Naive thymus-derived CD4-positive, alpha-beta T cell (primary cell): Measurements from ENCODE around the gene CINP. TPM values are rescaled to one million over a fixed set of nuclear protein-coding genes. Genes with fewer than 3 reads are reported as not detected.
"Not testable (repeated sequence)": the region's sequence is repeated elsewhere in the genome, so short reads cannot be mapped to it uniquely, and the experiment has no call there.

Experiments
- ATAC-seq: fragments of 150-1000 bp; cut with Tn5 transposase; 2 replicates; pipeline ENCODE4 v1.10.0; 2021; ENCODE audit warnings: mild to moderate bottlenecking, moderate library complexity
- CTCF ChIA-PET: fragments of 350-600 bp; sonication (Branson Sonifier 250); formaldehyde crosslinking; loops from one replicate; lab custom pipeline; 2021; ENCODE audit warnings: antibody characterized with exemption; lab: Charles Lee
- POLR2A ChIA-PET: fragments of 350-600 bp; sonication (Branson Sonifier 250); formaldehyde crosslinking; loops from one replicate; lab custom pipeline; 2021; ENCODE audit warnings: antibody characterized with exemption, inconsistent platforms; lab: Charles Lee
- DNase-seq, 9 donors: peaks; one replicate each; pipeline versions ENCODE4 v3.0.0 to v3.0.0-alpha.2; 2020 to 2022; ENCODE audit warnings: mixed read lengths in 1 of 9
- H3K27ac ChIP-seq: one replicate; pipeline ENCODE4 v1.7.0; 2013; ENCODE audit warnings: mild to moderate bottlenecking, low read depth, low read length, moderate library complexity
- H3K27me3 ChIP-seq, 2 donors: one replicate each; pipeline ENCODE4 v1.7.0; 2013; ENCODE audit warnings: low read length in 2 of 2, mild to moderate bottlenecking in 2 of 2, moderate library complexity in 2 of 2; ENCODE audit not compliant: control insufficient read depth in 2 of 2, insufficient read depth in 2 of 2
- H3K36me3 ChIP-seq, 3 experiments: 1 replicate in 2 of 3; 2 replicates in 1 of 3; pipeline ENCODE4 v1.7.0; 2013; ENCODE audit warnings: low read length in 3 of 3, mild to moderate bottlenecking in 3 of 3, moderate library complexity in 1 of 3; ENCODE audit not compliant: insufficient read depth in 3 of 3, control insufficient read depth in 2 of 3
- H3K4me1 ChIP-seq, 2 donors: one replicate each; pipeline ENCODE4 v1.7.0; 2013; ENCODE audit warnings: low read length in 2 of 2, mild to moderate bottlenecking in 2 of 2, moderate library complexity in 1 of 2; ENCODE audit not compliant: control insufficient read depth in 2 of 2, insufficient read depth in 2 of 2
- H3K4me3 ChIP-seq: 2 replicates; pipeline ENCODE4 v1.7.0; 2013; ENCODE audit warnings: mild to moderate bottlenecking, low read length
- H3K9me3 ChIP-seq, 3 experiments: 1 replicate in 2 of 3; 2 replicates in 1 of 3; pipeline ENCODE4 v1.7.0; 2013; ENCODE audit warnings: low read length in 3 of 3; ENCODE audit not compliant: control insufficient read depth in 2 of 3
- H3K27ac Mint-ChIP-seq, 9 donors: one replicate each; pipeline ENCODE4 v1.8.0; 2020 to 2022; ENCODE audit warnings: mixed read lengths in 9 of 9, mild to moderate bottlenecking in 8 of 9, moderate library complexity in 5 of 9, inconsistent platforms in 2 of 9
- H3K27me3 Mint-ChIP-seq, 5 donors: one replicate each; pipeline ENCODE4 v1.8.0; 2021 to 2022; ENCODE audit warnings: mixed read lengths in 5 of 5, mild to moderate bottlenecking in 1 of 5
- H3K36me3 Mint-ChIP-seq, 5 donors: one replicate each; pipeline ENCODE4 v1.8.0; 2020 to 2022; ENCODE audit warnings: mixed read lengths in 5 of 5, mild to moderate bottlenecking in 3 of 5, inconsistent platforms in 1 of 5
- H3K4me1 Mint-ChIP-seq, 7 donors: one replicate each; pipeline ENCODE4 v1.8.0; 2020 to 2022; ENCODE audit warnings: mixed read lengths in 7 of 7, mild to moderate bottlenecking in 3 of 7, inconsistent platforms in 1 of 7
- H3K4me3 Mint-ChIP-seq, 10 donors: one replicate each; pipeline ENCODE4 v1.8.0; 2020 to 2022; ENCODE audit warnings: mild to moderate bottlenecking in 10 of 10, mixed read lengths in 10 of 10, moderate library complexity in 6 of 10, inconsistent platforms in 2 of 10
- H3K9me3 Mint-ChIP-seq, 11 donors: one replicate each; pipeline ENCODE4 v1.8.0; 2020 to 2022; ENCODE audit warnings: mixed read lengths in 11 of 11, mild to moderate bottlenecking in 4 of 11, inconsistent platforms in 1 of 11, moderate library complexity in 1 of 11
- intact Hi-C, 2 donors: fragments of 100-400 bp; cut with micrococcal nuclease; formaldehyde crosslinking; loops; one replicate each; pipeline ENCODE4 v1.15.1; 2023
- polyA plus RNA-seq, 2 donors: library from polyadenylated mRNA; unstranded; fragments of 300-500 nt; fragmentation: Illumina TruSeq; gene quantifications; one replicate each; pipeline ENCODE4 v1.2.3, GENCODE V29; 2021
- total RNA-seq, 6 experiments: library from RNA in 5 of 6; stranded (reverse) in 5 of 6; gene quantifications; 1 replicate in 5 of 6; 2 replicates in 1 of 6; pipeline ENCODE4 v1.2.3 and lab custom pipeline; 2021 to 2026

The CINP gene
- total and polyA plus RNA-seq, 7 experiments from 2014 or later, result 16.8 to 57.2 (median 33.6) TPM

DNA sequence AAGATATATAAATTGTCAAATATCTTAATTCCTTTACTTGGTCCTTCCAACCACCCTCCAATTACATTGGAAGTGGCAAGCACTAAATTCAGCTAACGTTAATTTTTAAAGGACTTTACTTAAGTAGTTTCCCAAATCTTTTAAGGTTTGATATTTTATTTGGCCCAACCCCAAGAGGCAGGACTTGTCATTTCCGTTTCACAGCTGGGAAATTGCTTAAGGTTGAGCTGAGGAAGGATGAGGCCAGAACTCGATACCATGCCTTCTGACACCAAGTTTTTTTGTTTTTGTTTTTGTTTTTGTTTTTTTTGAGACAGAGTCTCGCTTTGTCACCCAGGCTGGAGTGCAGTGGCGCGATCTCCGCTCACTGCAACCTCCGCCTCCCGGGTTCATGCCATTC lies 11.1 kb downstream of the CINP start:
- H3K4me1 Mint-ChIP-seq, H3K27me3 Mint-ChIP-seq, CTCF ChIA-PET, ATAC-seq, H3K27ac ChIP-seq, DNase-seq, H3K4me3 ChIP-seq, H3K27ac Mint-ChIP-seq, H3K4me1 ChIP-seq, H3K9me3 ChIP-seq, H3K4me3 Mint-ChIP-seq, intact Hi-C loops, H3K27me3 ChIP-seq, H3K9me3 Mint-ChIP-seq: not testable (repeated sequence)
- POLR2A ChIA-PET, result interaction anchor here (0.6 kb wide), 1 partner anchor 167 kb away, joined by 4 read pairs; no protein-coding TSS in a partner anchor
- H3K36me3 Mint-ChIP-seq, result peaks cover 12 to 57% (median 24%) of the 10 kb centered on the region in 5 donors
- H3K36me3 ChIP-seq, result peaks cover 0 to 88% (median 9%) of the 10 kb centered on the region in 3 experiments

DNA sequence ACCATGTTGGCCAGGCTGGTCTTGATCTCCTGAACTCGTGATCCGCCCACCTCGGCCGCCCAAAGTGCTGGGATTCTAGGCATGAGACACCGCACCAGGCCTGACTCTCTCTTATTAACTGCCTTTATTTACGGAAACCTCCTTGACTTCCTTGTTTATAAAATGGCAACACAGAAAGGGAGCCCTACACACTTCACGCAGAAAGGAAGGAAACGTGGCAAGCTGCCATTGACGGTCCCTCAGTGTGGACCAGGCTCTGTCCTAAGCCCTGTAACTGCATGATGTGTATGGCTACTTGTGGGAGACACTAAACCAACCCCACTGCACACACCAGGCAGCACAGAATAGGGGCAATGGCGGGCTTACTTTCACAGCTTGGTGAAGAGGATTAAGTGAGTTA lies 11.7 kb downstream of the CINP start:
- Mint-ChIP-seq H3K36me3 (peaks cover 12 to 56% (median 24%) of the 10 kb centered on the region in 5 donors), H3K27me3 (no peaks in the 10 kb centered on the region), H3K4me1 (peaks cover 0 to 3% (median 0%) of the 10 kb centered on the region in 7 donors), H3K9me3 (no peaks in the 10 kb centered on the region), H3K27ac (peak overlapping the region in 1 of 9 donors; percentile 74), H3K4me3 (no peak overlapping the region)
- DNase-seq (no peak), ATAC-seq (no peak)
- Histone ChIP-seq H3K36me3 (peaks cover 0 to 88% (median 9%) of the 10 kb centered on the region in 3 experiments), H3K27ac (no peak overlapping the region), H3K9me3 (no peaks in the 10 kb centered on the region), H3K4me1 (no peaks in the 10 kb centered on the region), H3K4me3 (no peak overlapping the region), H3K27me3 (no peaks in the 10 kb centered on the region)
- ChIA-PET CTCF (no interaction called here), POLR2A (interaction anchor here (0.6 kb wide), 1 partner anchor 167 kb away, joined by 4 read pairs; no protein-coding TSS in a partner anchor)
- intact Hi-C loops, result no loop called here

DNA sequence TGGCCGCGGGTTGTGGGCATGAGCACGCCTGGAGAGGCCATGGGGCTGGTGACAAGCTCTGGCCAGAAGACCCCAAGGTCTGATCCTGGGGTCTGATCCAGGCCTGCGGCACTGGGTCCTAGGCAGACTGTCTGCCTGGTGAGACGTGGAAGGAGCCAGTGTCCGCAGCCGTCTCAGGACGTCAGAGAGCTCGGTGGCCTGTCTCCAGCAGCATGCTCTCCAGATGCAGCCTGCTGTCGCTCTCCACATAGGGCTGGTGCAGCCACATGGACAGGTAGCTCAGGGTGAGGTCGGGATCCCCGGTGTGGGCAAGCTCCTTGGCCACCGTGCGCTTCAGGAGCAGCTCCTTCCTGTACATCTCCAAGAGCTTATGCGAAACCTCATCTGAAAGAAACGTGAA lies 14.3 kb downstream of the CINP start:
- intact Hi-C loops, result no loop called here
- no peak overlapping the region for H3K4me3 ChIP-seq
- Mint-ChIP-seq H3K9me3 (no peaks in the 10 kb centered on the region), H3K27ac (no peak overlapping the region), H3K4me1 (peaks cover 0 to 3% (median 0%) of the 10 kb centered on the region in 7 donors), H3K4me3 (no peak overlapping the region), H3K27me3 (no peaks in the 10 kb centered on the region), H3K36me3 (peaks cover 12 to 51% (median 16%) of the 10 kb centered on the region in 5 donors)
- no peaks in the 10 kb centered on the region for H3K27me3 ChIP-seq
- H3K27ac ChIP-seq, result no peak overlapping the region
- no peaks in the 10 kb centered on the region for H3K9me3 ChIP-seq
- CTCF ChIA-PET, result no interaction called here
- H3K4me1 ChIP-seq, result no peaks in the 10 kb centered on the region
- no peak for ATAC-seq
- POLR2A ChIA-PET, result no interaction called here
- H3K36me3 ChIP-seq, result peaks cover 0 to 87% (median 7%) of the 10 kb centered on the region in 3 experiments
- DNase-seq, result no peak

DNA sequence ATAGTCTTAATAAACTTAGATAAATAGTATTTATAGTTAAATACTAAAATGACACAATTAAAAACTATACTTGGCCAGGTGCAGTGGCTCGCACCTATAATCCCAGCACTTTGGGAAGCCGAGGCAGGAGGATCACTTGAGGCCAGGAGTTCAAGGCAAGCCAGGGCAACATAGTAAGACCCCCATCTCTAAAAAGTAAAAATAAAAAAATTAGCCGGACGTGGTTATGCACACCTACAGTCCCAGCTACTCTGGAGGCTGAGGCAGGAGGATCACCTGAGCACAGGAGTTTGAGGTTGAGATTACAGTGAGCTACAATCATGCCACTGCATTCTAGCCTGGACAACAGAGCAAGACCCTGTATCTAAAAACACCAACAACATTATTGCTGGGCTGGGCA lies 16.0 kb downstream of the CINP start:
- Mint-ChIP-seq H3K4me1 (no peaks in the 10 kb centered on the region), H3K27ac (peak overlapping the region in 1 of 9 donors; percentile 14), H3K4me3 (no peak overlapping the region), H3K9me3 (no peaks in the 10 kb centered on the region), H3K27me3 (no peaks in the 10 kb centered on the region), H3K36me3 (peaks cover 12 to 51% (median 21%) of the 10 kb centered on the region in 5 donors)
- H3K4me1 ChIP-seq, result no peaks in the 10 kb centered on the region
- ChIA-PET CTCF (no interaction called here), POLR2A (no interaction called here)
- ATAC-seq (no peak), DNase-seq (no peak)
- no peaks in the 10 kb centered on the region for H3K9me3 ChIP-seq
- H3K27me3 ChIP-seq, result no peaks in the 10 kb centered on the region
- peaks cover 0 to 81% (median 7%) of the 10 kb centered on the region in 3 experiments for H3K36me3 ChIP-seq
- no peak overlapping the region for H3K4me3 ChIP-seq
- intact Hi-C loops, result no loop called here
- no peak overlapping the region for H3K27ac ChIP-seq

DNA sequence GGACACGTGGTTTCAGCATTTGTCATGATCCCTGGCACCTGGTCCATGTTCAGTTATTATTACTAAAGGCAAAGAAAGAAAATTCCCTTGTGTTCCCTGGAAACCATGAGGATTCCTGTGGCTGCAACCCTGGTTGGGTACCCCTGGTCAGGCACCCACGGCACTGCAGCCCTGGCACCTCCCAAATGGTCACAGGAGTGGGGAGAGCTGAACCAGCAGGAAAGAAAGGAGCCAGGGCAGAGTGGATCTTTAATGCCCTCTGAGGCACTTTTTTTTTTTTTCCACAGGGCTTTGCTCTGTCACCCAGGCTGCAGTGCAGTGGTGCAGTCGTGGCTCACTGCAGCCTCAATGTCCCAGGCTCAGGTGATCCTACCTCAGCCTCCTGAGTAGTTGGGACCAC lies 17.5 kb downstream of the CINP start:
- H3K4me3 Mint-ChIP-seq, result no peak overlapping the region
- H3K4me3 ChIP-seq, result no peak overlapping the region
- H3K9me3 Mint-ChIP-seq, result no peaks in the 10 kb centered on the region
- ATAC-seq (no peak), DNase-seq (no peak)
- peak overlapping the region in 4 of 9 donors; percentile 17 to 74 (median 66) for H3K27ac Mint-ChIP-seq
- H3K4me1 ChIP-seq, result no peaks in the 10 kb centered on the region
- H3K4me1 Mint-ChIP-seq, result no peaks in the 10 kb centered on the region
- H3K27ac ChIP-seq, result no peak overlapping the region
- CTCF ChIA-PET, result no interaction called here
- POLR2A ChIA-PET, result no interaction called here
- peaks cover 12 to 46% (median 22%) of the 10 kb centered on the region in 5 donors for H3K36me3 Mint-ChIP-seq
- peaks cover 0 to 81% (median 11%) of the 10 kb centered on the region in 3 experiments for H3K36me3 ChIP-seq
- intact Hi-C loops, result no loop called here
- no peaks in the 10 kb centered on the region for H3K27me3 Mint-ChIP-seq
- no peaks in the 10 kb centered on the region for H3K27me3 ChIP-seq
- no peaks in the 10 kb centered on the region for H3K9me3 ChIP-seq

DNA sequence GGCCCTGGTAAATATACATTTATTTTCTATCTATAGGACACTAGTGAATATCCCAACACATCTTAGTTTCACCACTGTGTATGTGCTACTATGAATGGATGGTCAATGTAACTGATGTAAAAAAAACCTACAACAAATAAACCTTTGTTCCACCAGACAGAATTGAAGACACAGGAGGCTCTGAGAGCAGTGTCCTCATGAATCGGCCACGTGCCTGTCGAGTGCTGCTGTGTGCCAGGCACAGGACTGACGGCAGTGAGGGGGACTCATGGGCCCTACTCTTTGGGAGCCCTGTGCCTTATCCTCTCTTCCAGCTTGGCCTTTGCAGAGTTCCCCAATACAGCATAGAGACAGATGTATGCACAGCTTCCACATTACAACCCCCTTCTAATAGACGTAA lies 18.2 kb downstream of the CINP start:
- Histone ChIP-seq H3K27ac (no peak overlapping the region), H3K4me1 (no peaks in the 10 kb centered on the region), H3K36me3 (peaks cover 0 to 75% (median 11%) of the 10 kb centered on the region in 3 experiments), H3K27me3 (no peaks in the 10 kb centered on the region), H3K9me3 (no peaks in the 10 kb centered on the region), H3K4me3 (no peak overlapping the region)
- POLR2A ChIA-PET, result no interaction called here
- Mint-ChIP-seq H3K36me3 (peaks cover 8 to 39% (median 22%) of the 10 kb centered on the region in 5 donors), H3K4me1 (no peaks in the 10 kb centered on the region), H3K27ac (peak overlapping the region in 2 of 9 donors; percentile 17 to 74), H3K9me3 (no peaks in the 10 kb centered on the region), H3K4me3 (no peak overlapping the region), H3K27me3 (no peaks in the 10 kb centered on the region)
- intact Hi-C loops, result no loop called here
- DNase-seq (no peak), ATAC-seq (no peak)
- CTCF ChIA-PET, result no interaction called here

DNA sequence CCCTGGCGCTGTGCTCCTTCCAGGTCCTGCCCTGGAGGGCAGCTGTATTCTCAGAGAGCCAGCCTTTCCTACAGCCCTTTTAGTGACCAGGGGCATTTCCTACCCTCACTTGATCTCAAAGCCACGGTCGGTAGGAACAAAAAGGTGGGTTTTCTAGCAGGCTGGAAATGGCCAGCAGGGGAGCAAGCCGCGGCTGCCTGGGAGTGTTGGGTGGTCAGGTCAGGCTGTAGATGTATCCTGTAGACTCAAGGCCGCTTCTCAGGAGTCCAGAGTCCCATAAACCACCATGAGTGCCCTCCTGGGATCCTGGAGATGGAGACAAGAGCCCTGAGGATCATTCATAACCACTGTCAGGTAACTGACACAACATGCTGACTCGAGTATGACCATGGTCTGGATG lies 18.6 kb downstream of the CINP start:
- intact Hi-C loops, result no loop called here
- ChIA-PET POLR2A (no interaction called here), CTCF (no interaction called here)
- no peak overlapping the region for H3K4me3 ChIP-seq
- H3K9me3 Mint-ChIP-seq, result no peaks in the 10 kb centered on the region
- no peaks in the 10 kb centered on the region for H3K27me3 Mint-ChIP-seq
- H3K36me3 ChIP-seq, result peaks cover 0 to 74% (median 11%) of the 10 kb centered on the region in 3 experiments
- H3K4me1 Mint-ChIP-seq, result no peaks in the 10 kb centered on the region
- no peaks in the 10 kb centered on the region for H3K4me1 ChIP-seq
- H3K9me3 ChIP-seq, result no peaks in the 10 kb centered on the region
- no peaks in the 10 kb centered on the region for H3K27me3 ChIP-seq
- H3K4me3 Mint-ChIP-seq, result no peak overlapping the region
- H3K27ac Mint-ChIP-seq, result no peak overlapping the region
- DNase-seq (no peak), ATAC-seq (no peak)
- peaks cover 7 to 36% (median 22%) of the 10 kb centered on the region in 5 donors for H3K36me3 Mint-ChIP-seq
- H3K27ac ChIP-seq, result no peak overlapping the region
